OCI-LY3 (cell line): ENCODE results near the gene TSPAN9.
A peak's percentile ranks its signal among the peaks of the same experiment; 100 is the strongest.

Source experiments
- H2AFZ ChIP-seq: fragments of 200-600, 300-600 bp; shearing (Covaris generic); 2 replicates; pipeline ENCODE4 v1.6.0; 2014; ENCODE audit warnings: antibody characterized with exemption, low read depth, low read length
- H3K27ac ChIP-seq: fragments of 200-600, 300-600 bp; sonication (generic); 2 replicates; pipeline ENCODE4 v1.5.1; 2014; ENCODE audit warnings: mild to moderate bottlenecking, low read length, moderate library complexity, mixed read lengths
- H3K27me3 ChIP-seq: fragments of 200-600, 300-600 bp; sonication (generic); 2 replicates; pipeline ENCODE4 v1.6.1; 2014; ENCODE audit warnings: low read depth, low read length, mixed read lengths
- H3K36me3 ChIP-seq: fragments of 200-600, 300-600 bp; sonication (generic); replicated peaks from 2 replicates; pipeline ENCODE3; 2014; ENCODE audit warnings: low read depth, low read length, mixed read lengths
- H3K4me1 ChIP-seq: fragments of 300-600, 200-600 bp; sonication (generic); 2 replicates; pipeline ENCODE4 v1.6.1; 2014; ENCODE audit warnings: low read length, mixed read lengths
- H3K4me2 ChIP-seq: fragments of 200-600, 300-600 bp; sonication (generic); 2 replicates; pipeline ENCODE4 v1.6.1; 2014; ENCODE audit warnings: low read length, mixed read lengths
- H3K4me3 ChIP-seq: fragments of 300-600, 200-600 bp; sonication (generic); 2 replicates; pipeline ENCODE4 v1.5.1; 2014; ENCODE audit warnings: antibody characterized with exemption, mild to moderate bottlenecking, low read length, moderate library complexity
- H3K79me2 ChIP-seq: fragments of 300-600, 200-600 bp; shearing (Covaris generic); 2 replicates; pipeline ENCODE4 v1.6.1; 2014; ENCODE audit warnings: mild to moderate bottlenecking, low read length, mixed read lengths
- H3K9ac ChIP-seq: fragments of 300-600, 200-600 bp; shearing (Covaris generic); 2 replicates; pipeline ENCODE4 v1.6.0; 2014; ENCODE audit warnings: mild to moderate bottlenecking, low read length, moderate library complexity
- H3K9me3 ChIP-seq: fragments of 200-600, 300-600 bp; shearing (Covaris generic); 2 replicates; pipeline ENCODE4 v1.6.1; 2014; ENCODE audit warnings: low read length, mixed read lengths; ENCODE audit not compliant: insufficient read depth
- H4K20me1 ChIP-seq: fragments of 200-600, 300-600 bp; sonication (generic); 2 replicates; pipeline ENCODE4 v1.6.1; 2016; ENCODE audit warnings: low read length, mixed read lengths; ENCODE audit not compliant: insufficient read depth
- CTCF ChIP-seq: fragments of 200-600, 300-600 bp; sonication (generic); IDR thresholded peaks from 2 replicates; pipeline ENCODE4 v1.5.1; 2014; ENCODE audit warnings: antibody characterized with exemption, low read length, low read depth
- EZH2phosphoT487 ChIP-seq: fragments of 200-600 bp; shearing (Covaris generic); IDR thresholded peaks from 2 replicates; pipeline ENCODE4 v1.6.1; 2018; ENCODE audit warnings: antibody characterized with exemption, mixed run types, low read depth

Gene TSPAN9

GRCh38 chr12:3227076-3227975, 150.1 kb downstream of the TSPAN9 start:
- Histone ChIP-seq H3K36me3 (no peaks in the 10 kb centered on the region), H3K9ac (no peak overlapping the region), H3K4me1 (peaks cover 56% of the 10 kb centered on the region), H3K4me3 (no peak overlapping the region), H3K9me3 (0 out of 2 replicates have a peak, but pooled peaks cover 3% of the 10 kb centered on the region), H3K4me2 (no peak overlapping the region), H3K79me2 (no peaks in the 10 kb centered on the region), H4K20me1 (no peaks in the 10 kb centered on the region), H3K27ac (no peak overlapping the region), H3K27me3 (peaks cover 15% of the 10 kb centered on the region), H2AFZ (no peak overlapping the region)
- TF ChIP-seq EZH2phosphoT487, result no peak
- TF ChIP-seq CTCF, result no peak

DNA sequence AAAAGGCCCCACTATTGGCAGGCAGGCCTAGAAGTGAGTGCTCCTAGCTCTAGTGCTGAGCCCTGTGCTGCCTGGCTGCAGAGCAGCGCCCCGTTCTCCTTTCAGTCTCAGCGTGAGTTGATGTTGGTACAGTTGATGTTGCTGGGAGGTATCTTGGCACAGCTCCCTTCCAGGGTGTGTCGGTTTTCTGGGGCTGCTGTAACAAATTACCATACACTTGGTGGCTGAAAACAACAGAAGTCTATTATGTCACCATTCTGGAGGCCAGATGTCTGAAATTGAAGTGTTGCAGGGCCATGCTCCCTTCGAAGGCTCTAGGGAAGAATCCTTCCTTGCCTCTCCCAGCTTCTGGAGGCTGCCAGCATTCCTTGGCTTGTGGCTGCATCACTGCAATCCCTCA, 151.4 kb downstream of the TSPAN9 start:
- H3K36me3 ChIP-seq, result no peaks in the 10 kb centered on the region
- H3K9me3 ChIP-seq, result 0 out of 2 replicates have a peak, but pooled peaks cover 3% of the 10 kb centered on the region
- no peak overlapping the region for H3K9ac ChIP-seq
- peaks cover 25% of the 10 kb centered on the region for H3K27me3 ChIP-seq
- no peak overlapping the region for H3K4me2 ChIP-seq
- no peak for TF ChIP-seq EZH2phosphoT487
- TF ChIP-seq CTCF, result no peak
- no peaks in the 10 kb centered on the region for H4K20me1 ChIP-seq
- no peak overlapping the region for H3K27ac ChIP-seq
- H2AFZ ChIP-seq, result no peak overlapping the region
- H3K79me2 ChIP-seq, result no peaks in the 10 kb centered on the region
- H3K4me1 ChIP-seq, result peaks cover 56% of the 10 kb centered on the region
- H3K4me3 ChIP-seq, result no peak overlapping the region

DNA sequence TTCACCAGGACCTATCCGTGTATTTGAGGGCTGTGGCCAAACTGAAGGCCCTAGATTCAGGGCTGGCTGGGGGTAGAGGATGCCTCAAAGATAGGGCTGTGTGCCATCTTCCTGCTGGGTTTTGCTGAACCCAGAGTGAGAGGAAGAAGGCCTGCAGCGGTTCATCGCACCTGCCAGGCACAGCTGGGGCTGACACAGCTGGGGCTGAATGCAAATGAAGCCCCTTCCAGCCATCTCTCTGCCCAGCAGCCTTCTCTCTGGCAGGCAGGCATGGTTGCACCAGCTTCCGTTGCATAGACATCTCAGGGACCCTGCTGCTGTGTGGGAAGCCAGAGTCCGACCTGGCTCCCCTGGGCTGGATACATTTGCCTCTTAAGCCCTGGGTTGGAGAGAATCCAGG, 152.4 kb downstream of the TSPAN9 start:
- Histone ChIP-seq H3K27ac (no peak overlapping the region), H3K4me1 (peaks cover 50% of the 10 kb centered on the region), H3K4me2 (peak overlapping the region; percentile 39), H3K9ac (no peak overlapping the region), H3K27me3 (peaks cover 30% of the 10 kb centered on the region), H3K9me3 (0 out of 2 replicates have a peak, but pooled peaks cover 3% of the 10 kb centered on the region), H3K4me3 (no peak overlapping the region), H3K79me2 (no peaks in the 10 kb centered on the region), H3K36me3 (no peaks in the 10 kb centered on the region), H4K20me1 (no peaks in the 10 kb centered on the region), H2AFZ (no peak overlapping the region)
- no peak for TF ChIP-seq EZH2phosphoT487
- TF ChIP-seq CTCF, result no peak

GRCh38 chr12:3230758-3231375, 153.7 kb downstream of the TSPAN9 start:
- Histone ChIP-seq H3K27me3 (peaks cover 30% of the 10 kb centered on the region), H3K27ac (no peak overlapping the region), H3K4me2 (no peak overlapping the region), H3K4me1 (peaks cover 37% of the 10 kb centered on the region), H3K9ac (no peak overlapping the region), H3K4me3 (no peak overlapping the region), H4K20me1 (no peaks in the 10 kb centered on the region), H3K36me3 (no peaks in the 10 kb centered on the region), H2AFZ (no peak overlapping the region), H3K79me2 (no peaks in the 10 kb centered on the region), H3K9me3 (0 out of 2 replicates have a peak, but pooled peaks cover 3% of the 10 kb centered on the region)
- TF ChIP-seq EZH2phosphoT487 (no peak), CTCF (no peak)
